ENCODE results near the gene LIPJ.
A peak's percentile ranks its signal among the peaks of the same experiment; 100 is the strongest.

Gene LIPJ

GRCh38 chr10:88598055-88598454, 11.5 kb downstream of the LIPJ start:
- DNase-seq, result no peak

- DNase-seq, result no peak
Observed at GRCh38 chr10:88608052-88608732, 21.6 kb downstream of the LIPJ start.

GRCh38 chr10:88608780-88609179, 22.2 kb downstream of the LIPJ start:
- no peak for DNase-seq

GRCh38 chr10:88616250-88616977, 29.9 kb downstream of the LIPJ start:
- DNase-seq, result no peak

GRCh38 chr10:88617772-88618300, 31.3 kb downstream of the LIPJ start:
- DNase-seq, result no peak

- DNase-seq, result no peak
Observed at GRCh38 chr10:88618496-88618895, 31.9 kb downstream of the LIPJ start.

GRCh38 chr10:88620441-88620840, 33.9 kb downstream of the LIPJ start:
- DNase-seq, result no peak

- DNase-seq, result no peak
Observed at GRCh38 chr10:88623835-88624234, 37.3 kb downstream of the LIPJ start.

GRCh38 chr10:88624840-88625239, 38.3 kb downstream of the LIPJ start:
- DNase-seq, result no peak

- DNase-seq, result no peak
Observed at GRCh38 chr10:88640186-88640585, 53.6 kb downstream of the LIPJ start.

GRCh38 chr10:88642209-88642608, 55.6 kb downstream of the LIPJ start:
- DNase-seq, result no peak

- peak; percentile 65 for DNase-seq
Observed at GRCh38 chr10:88642963-88643362, 56.4 kb downstream of the LIPJ start.

GRCh38 chr10:88647061-88647615, 60.6 kb downstream of the LIPJ start:
- no peak for DNase-seq

GRCh38 chr10:88651101-88651551, 64.6 kb downstream of the LIPJ start:
- peak; percentile 92 for DNase-seq

GRCh38 chr10:88652616-88653015, 66.1 kb downstream of the LIPJ start:
- DNase-seq, result peak; percentile 64

Data from HCEC 1CT (cell line).